Effector CD8-positive, alpha-beta T cell (primary cell): ENCODE results near the gene RPTOR.
"Not testable (repeated sequence)": the region's sequence is repeated elsewhere in the genome, so short reads cannot be mapped to it uniquely, and the experiment has no call there.

ENCODE experiments used
- DNase-seq: peaks from one replicate; lab custom pipeline; 2025; lab: John Stamatoyannopoulos, UW

Gene RPTOR

DNA sequence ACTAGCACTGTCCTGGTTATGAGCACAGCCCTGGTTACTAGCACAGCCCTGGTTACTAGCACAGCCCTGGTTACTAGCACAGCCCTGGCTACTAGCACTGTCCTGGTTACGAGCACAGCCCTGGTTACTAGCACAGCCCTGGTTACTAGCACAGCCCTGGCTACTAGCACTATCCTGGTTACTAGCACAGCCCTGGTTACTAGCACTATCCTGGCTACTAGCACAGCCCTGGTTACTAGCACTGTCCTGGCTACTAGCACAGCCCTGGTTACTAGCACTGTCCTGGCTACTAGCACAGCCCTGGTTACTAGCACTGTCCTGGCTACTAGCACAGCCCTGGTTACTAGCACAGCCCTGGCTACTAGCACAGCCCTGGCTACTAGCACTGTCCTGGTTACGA, 199.3 kb downstream of the RPTOR start:
- DNase-seq, result not testable (repeated sequence)

DNA sequence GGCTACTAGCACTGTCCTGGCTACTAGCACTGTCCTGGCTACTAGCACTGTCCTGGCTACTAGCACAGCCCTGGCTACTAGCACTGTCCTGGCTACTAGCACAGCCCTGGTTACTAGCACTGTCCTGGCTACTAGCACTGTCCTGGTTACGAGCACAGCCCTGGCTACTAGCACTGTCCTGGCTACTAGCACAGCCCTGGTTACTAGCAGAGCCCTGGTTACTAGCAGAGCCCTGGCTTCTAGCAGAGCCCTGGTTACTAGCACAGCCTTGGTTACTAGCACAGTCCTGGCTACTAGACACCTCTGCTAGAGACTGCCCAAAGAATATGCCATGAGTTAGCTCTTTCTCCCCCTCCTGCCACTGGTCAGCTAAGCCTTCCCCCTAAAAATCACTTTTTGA, 200.1 kb downstream of the RPTOR start:
- not testable (repeated sequence) for DNase-seq

DNA sequence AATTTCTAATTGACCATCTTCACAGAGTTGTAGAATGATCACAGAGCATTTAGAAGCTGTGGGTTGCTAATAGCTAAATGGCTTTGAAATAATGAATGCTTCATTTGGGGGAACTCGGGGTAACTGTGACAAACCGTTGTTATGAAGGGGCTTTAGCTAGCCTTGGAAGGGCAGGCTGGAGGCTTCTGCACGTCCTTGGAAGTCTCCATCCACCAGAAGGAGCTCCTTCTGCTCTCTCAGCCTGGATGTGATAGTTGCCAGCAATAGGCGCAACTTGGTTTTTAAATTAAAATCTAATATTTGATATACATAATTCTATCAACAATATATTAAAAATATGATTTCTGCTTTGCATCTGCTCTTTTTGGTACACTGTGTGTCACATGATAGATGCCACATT, 200.5 kb downstream of the RPTOR start:
- no peak for DNase-seq

DNA sequence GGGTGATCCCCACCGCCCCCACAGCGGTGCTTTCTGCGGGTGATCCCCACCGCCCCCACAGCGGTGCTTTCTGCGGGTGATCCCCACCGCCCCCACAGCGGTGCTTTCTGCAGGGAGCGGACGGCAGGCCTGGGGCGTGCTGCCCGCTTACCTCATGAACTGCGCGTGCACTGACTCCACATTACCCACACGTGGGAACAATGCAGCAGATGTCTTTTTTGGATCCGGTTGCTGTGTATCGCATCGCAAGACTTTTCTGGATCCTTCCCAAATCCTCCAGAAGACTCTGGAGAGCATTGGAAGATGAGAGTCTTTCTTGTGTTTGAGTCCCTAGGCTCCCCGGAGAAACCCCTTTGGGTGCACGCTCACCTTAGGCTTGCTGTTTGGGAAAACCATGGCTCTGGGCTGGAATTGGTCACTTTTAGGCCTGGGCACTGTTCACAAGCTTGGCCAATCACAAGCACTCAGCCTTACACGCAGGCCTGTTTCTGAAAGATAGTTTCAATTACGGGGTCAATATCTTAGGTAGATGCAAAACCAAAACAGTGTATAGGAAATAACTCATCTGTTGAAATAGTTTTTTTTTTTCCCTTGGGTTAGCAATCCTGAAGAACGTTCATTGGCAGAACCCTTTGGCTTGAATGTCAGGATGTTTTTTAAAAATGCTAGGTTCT, 201.8 kb downstream of the RPTOR start:
- DNase-seq, result no peak

DNA sequence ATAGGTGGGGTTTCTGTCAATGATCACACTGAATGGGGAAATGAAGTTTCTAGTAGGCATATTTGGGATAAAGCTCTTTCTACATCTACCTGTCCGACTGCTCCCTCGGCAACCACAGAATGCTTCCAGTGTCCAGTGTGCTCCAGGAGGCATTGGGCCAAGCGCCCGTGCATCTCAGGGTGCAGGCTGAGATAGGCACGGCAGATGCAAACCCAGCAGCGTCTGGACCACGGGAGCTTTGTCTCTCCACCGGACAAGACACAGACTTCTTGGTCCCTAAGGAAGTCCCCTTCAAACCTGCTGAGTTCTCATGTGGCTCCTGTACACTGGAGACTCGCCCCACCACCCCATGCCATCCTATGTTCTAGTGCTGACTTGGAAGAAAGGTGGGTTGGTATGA, 202.8 kb downstream of the RPTOR start:
- DNase-seq, result no peak

DNA sequence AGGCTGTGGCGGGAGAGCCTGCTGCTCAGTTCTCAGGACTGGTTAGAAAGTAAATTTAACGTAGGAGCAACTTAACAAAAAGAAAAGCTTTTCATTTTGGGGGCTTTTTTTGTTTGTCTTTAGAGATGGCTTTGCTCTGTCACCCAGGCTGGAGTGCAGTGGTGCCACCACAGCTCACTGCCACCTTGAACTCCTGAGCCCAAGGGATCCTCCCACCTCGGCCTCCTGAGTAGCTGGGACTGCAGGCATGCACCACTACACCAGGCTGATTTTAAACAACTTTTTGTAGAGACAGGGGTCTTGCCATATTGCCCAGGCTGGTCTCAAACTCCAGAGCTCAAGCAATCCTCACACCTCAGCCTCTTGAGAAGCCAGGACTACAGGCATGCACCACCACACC, 205.0 kb downstream of the RPTOR start:
- DNase-seq, result no peak

DNA sequence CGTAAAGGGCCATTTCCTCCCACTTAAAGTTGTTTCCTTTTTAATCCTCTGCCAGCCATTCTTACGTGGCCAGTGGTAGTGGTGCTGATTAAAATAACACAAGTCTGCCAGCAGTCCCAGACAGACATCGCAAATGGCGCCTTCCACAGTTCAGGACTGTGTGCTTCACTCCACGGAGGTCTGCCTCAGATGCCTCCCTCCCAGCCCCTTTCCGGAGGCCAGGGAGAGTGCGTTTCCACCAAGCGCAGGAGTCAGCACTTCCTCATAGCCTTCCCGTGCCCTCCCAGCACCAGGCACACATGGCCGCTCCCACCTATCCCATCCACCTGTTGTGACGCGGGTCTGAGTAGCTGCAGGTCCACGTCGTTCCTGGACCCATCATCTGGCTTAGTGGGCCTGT, 205.6 kb downstream of the RPTOR start:
- no peak for DNase-seq

DNA sequence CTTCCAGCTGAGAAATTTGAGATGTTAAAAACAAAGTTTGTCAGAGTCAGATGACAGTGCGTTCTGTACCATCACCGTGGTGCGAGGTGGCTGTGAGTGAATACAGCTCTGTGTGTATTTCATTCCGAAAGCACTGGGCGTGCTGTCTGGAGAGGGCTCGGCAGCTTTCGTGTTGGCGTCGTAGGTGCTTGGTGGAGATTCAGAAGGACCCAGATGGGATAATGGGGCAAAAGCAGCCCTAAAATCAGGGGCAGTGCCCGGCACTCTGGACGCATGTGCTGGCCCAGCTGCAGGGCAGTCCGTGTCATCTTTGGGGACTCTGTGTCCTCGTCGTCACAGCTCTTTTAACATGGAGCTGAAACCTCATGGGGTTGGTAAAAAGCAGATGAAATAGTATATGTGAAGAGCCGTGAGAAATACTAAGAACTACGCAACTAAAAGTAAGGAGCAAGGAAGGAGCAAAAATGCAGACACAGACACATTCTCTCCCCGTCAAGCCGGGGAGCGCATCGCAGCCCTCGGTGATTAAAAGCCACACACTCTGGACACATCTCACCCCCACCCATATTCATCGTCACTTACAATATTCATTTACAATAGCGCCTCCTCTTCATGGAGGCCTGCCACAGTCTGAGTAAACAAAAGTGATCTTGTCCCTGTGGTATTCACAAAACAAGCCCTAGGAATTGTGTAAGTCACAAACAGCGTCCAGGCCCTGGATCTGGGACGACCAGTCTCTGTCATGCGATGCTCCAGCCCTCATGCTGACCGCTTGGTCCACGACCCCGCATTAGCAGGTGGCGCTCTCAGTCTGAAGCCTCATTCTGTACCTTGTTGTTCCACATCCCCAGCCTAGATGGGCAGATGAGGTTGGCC, 206.7 kb downstream of the RPTOR start:
- no peak for DNase-seq

DNA sequence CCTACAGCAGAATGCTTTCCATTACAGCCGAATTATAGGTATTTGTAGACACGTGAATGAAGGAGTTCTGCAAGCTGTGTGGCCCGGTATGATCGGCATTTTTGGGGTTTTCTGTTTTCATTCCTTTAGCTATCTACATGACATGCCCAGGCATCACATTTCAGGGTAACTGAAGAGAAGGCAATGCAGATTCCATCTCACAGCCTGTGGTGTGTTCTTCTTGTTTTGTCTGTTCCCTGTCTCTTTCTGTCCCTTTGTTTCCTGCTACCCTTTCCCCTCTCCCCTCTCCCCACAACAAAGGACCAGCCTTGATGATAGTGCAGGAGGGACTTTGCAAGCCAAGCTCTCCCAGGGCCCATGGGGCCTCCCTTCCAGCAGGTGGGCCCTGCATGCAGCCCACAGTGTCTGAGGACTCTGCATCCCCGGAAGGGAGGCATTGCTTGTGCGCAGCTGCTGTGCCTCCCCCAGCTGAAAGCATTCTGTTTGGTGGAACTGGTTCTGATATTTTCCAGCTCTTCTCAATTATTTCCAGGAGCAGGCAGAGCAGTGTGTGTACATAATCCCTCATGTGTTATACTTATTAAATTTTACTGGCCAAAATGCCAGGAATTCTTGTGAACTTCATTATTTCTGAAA, 207.4 kb downstream of the RPTOR start:
- DNase-seq, result no peak

DNA sequence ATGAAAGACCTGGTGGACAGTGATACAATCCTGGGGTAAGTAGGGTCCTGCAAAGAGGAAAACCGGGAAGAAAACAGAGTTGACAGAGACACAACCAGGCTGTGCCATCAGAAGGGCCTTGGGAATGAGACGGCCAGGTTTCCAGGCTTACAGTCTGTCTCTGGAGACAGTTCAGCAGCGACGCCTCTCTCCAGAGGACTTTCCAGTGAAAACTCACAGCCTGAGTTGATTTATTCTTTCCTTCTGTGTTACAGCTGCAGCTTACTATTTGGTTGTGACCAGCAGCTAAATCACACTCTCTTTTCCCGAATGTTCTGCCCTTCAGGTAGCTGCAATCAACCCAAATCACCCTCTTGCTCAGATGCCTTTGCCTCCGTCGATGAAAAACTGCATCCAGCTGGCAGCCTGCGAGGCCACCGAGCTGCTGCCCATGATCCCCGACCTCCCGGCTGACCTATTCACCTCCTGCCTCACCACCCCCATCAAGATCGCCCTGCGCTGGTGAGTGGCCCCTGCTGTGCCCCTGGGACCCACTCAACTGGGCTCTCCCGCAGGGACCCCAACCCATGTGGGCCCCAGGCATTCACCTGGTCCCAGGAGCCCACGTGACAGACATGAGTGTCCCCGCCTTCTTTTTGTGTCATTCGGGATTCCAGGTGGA, 209.2 kb downstream of the RPTOR start:
- DNase-seq, result no peak

DNA sequence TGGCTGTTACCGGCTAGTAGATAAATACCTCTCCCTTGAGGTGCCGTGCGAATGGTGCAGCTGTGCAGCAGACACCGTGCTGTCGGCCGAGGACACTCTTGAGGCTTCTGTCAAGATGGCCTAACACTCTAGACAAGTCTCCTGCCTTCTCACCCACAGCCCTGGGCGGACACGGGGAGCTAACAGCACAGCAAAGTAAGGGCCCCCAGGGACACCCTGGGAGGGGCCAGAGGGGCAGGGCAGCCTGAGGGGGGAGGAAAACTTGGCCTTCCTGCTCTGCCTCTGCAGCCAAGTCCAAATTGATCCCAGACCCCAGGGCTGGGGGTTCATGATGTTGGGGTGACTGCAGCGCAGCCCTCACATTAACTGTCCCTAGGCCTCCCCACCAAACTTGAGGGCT, 210.2 kb downstream of the RPTOR start:
- no peak for DNase-seq

DNA sequence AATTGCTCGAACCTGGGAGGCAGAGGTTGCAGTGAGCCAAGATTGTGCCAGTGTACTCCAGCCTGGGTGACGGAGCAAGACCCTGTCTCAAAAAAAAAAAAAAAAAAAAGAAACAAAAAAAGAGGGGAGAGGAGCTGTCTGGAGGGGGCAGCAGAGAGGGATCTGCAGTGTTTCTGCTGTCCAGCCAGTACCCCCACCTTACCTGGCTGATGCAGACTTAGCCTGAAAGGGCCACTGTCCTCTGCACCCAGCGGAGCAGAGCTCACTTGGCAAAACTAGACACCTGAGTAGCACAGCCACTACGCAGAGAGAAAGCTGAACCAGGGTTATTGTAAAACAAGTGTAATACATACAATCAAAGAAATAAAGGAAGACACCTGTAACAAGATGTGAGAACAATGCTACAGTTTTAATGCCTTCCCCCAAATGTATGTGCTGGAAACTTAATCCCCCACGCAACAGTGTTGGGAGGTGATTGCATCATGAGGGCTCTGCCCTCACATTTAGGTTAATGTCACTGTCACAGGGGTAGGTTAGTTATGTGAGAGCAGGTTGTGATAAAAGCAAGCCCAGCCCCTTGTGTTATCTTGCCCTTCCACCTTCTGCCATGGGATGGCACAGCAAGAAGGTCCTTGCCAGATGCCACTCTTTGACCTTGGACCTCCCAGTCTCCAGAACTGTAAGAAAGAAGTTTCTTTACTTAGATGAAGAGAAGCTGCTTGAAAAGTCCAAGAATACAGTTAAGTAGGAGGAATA, 211.2 kb downstream of the RPTOR start:
- DNase-seq, result no peak

DNA sequence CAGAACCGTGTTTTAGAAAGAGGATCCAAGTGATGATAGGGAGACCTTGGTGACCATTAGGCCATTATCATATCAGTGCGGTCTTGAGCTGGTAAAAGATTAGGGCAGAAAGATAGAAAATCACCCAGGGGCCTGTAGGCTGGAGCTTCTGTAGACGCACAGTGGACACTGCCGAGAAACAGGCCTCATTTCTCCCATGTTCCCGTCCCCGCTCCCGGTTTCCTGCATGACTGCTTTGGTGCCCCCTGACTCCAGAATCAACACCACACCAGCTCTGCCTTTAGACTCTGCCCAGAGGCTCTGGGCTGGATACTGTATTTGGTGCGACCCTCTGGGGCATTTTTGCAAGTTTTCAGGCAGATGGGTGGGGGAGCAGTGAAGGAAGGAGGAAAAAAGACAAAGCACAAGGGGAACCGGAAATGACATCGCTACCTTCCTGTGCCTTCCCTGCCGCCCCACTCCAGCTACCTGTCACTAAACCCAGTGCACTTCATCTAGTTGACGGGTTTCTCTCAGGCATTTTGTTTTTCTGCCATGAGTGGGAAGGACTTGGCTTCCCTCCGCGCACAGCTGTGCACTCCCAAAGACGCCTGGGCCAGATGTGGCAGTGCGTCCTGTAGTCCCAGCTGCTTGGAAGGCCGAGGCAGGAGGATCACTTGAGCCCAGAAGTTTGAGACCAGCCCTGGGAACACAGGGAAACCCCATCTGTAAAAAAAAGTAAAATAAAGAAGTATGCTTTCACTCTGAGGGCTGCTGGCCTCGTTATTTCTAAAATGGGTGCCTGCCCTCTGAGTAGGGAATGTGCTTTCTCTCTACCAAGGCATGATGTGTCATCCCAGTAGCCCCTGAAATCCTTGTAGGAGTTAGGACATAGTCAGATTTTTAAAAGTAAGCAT, 214.1 kb downstream of the RPTOR start:
- DNase-seq, result no peak

DNA sequence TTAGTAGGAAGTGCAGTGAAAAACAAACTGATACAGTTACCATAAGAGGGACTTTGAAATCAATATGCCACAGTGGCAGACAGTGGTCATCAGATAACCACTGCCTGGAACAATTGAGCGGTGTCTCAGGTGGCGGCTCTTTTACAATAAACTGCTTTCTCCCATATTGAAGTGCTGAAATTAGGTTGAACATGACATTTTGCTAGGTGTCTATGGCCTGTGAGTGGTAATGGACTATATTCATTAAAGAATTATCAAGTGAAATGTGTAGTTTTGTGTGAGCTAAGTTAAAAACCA, 214.7 kb downstream of the RPTOR start:
- no peak for DNase-seq

DNA sequence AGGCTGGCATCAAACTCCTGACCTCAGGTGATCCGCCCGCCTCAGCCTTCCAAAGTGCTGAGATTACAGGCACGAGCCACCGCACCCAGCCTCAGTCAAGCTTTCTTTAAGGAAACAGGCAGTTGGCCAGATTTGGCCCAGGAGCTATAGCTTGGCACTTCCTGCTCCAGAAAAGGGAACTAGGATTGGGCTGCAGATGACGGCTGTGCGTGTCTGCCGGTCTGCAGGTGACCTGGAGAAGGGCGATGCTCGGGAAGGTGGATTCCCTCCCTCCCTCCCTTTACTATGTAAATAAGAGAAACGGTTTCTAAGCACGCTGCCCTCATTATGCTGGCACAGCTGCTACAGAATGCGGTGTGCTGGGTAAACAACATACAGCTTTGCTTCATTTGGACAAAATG, 215.9 kb downstream of the RPTOR start:
- DNase-seq, result no peak

DNA sequence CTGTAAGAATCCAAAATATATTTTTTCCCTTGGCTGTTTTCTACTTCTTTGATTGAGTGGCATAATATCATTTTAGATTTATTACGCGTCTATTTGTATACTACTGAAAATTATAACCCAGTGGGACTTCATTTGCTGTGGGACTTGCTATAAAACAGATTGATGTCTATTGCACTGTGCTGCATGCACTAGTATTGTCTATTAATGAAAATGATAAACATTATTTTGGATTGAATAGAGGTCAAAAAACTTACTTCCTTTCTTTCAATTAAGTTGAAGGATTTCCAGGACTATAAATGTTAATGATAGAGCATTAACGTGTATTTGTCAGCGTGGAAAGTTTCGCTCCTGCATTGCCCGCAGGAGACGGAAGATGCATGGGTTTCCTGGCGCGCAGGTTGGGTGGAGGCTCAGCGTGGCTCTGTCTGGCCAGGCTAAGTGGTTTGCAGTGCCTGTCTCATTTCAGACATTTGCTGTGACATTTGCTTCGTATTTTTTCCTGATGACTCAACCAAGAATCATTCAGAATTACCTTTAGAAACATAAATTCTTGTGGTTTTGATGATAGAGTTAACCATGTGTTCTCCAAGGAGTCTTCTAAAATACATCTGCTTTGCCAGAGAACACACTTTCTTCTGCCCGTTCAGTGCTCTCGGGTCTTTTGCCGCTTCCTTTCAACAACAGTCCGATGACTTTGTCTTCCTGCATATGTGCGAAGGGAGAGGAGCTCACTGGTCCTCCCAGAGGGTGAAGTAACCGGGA, 216.7 kb downstream of the RPTOR start:
- no peak for DNase-seq

DNA sequence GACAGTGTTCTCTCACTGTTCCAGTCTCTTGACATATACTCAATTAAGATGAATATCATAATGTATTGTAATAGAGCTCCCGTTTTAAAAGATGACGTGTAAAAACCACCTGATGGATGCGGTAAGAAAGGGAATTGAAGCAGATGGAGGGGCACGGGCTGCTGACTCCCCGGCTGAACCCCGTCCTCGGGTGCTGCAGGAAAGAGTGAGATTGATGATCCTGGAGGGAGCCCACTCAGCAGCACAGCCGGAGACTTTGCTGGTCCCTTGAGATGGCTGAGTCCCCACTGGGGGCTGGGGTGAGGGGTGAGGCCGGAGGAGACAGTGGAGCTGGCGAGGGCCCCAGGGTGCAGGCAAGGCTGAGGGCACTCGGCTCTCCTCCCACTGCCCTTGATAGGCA, 217.4 kb downstream of the RPTOR start:
- DNase-seq, result no peak

DNA sequence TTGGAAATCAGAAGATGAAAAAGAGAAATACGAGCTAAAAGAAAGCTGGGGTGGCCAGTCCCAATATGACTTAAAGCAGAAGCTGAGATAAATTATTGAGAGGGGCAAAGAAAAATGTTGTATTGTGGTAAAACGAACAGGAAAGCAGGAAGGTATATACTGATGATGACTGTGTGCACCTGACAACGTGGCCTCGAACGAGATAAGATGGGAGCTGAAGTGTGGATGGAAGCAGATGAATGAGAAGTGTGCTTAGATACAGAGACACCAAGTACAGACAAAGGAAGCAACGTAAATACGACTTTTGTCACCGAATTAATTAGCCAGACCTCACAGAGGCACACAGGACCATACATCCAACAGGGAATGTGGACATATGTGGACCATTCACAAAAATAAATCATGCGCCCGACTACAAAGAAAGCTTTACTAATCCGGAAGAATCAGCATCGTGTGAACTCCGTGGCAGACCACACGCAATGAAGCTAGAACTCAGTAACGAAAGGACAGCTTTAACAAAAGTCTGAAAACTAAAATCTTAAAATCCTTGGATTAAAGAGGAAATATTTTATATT, 218.7 kb downstream of the RPTOR start:
- DNase-seq, result no peak

DNA sequence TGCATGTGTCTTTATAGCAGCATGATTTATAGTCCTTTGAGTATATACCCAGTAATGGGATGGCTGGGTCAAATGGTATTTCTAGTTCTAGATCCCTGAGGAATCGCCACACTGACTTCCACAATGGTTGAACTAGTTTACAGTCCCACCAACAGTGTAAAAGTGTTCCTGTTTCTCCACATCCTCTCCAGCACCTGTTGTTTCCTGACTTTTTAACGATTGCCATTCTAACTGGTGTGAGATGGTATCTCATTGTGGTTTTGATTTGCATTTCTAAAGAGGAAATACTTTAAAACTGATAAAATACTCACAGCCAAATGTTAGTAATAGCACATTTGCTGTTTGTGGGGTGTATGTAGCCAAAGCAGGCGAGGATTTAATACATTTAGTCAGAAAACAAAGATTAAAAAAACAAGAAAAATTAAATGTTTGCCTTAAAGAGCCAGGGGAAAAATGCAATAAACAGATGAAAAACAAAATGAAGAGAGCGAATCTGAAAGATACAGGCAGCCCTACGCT, 220.0 kb downstream of the RPTOR start:
- not testable (repeated sequence) for DNase-seq
